Smooth muscle cell (in vitro differentiated cells): ENCODE measurements around the gene MCIDAS. TPM values are rescaled to one million over a fixed set of nuclear protein-coding genes. Genes with fewer than 3 reads are reported as not detected.

Experiments used
- DNase-seq: peaks from one replicate; lab custom pipeline; 2025; ENCODE audit not compliant: unreplicated experiment; lab: John Stamatoyannopoulos, UW
- H2AFZ ChIP-seq: fragments of 200-600 bp; sonication (generic); 2 replicates; pipeline ENCODE4 v1.6.0; 2016; ENCODE audit warnings: antibody characterized with exemption, low read depth, mild to moderate bottlenecking
- H3F3A ChIP-seq: fragments of 200-600 bp; sonication (generic); 2 replicates; pipeline ENCODE4 v1.6.0; 2017; ENCODE audit warnings: antibody characterized with exemption, low read depth
- H3K27ac ChIP-seq: fragments of 200-600 bp; sonication (generic); 2 replicates; pipeline ENCODE4 v1.5.1; 2016; ENCODE audit warnings: low read depth, mild to moderate bottlenecking
- H3K27me3 ChIP-seq: fragments of 200-600 bp; sonication (generic); 2 replicates; pipeline ENCODE4 v1.6.1; 2016; ENCODE audit warnings: low read depth, mild to moderate bottlenecking
- H3K36me3 ChIP-seq: fragments of 200-600 bp; sonication (generic); 2 replicates; pipeline ENCODE4 v1.5.1; 2016; ENCODE audit warnings: low read depth
- H3K4me1 ChIP-seq: fragments of 200-600 bp; sonication (generic); 2 replicates; pipeline ENCODE4 v1.5.1; 2016; ENCODE audit warnings: low read depth
- H3K4me2 ChIP-seq: fragments of 200-600 bp; sonication (generic); 2 replicates; pipeline ENCODE4 v1.6.0; 2016; ENCODE audit warnings: mild to moderate bottlenecking
- H3K4me3 ChIP-seq: fragments of 200-600 bp; sonication (generic); 2 replicates; pipeline ENCODE4 v1.5.1; 2016; ENCODE audit warnings: mild to moderate bottlenecking
- H3K79me2 ChIP-seq: fragments of 200-600 bp; sonication (generic); 2 replicates; pipeline ENCODE4 v1.6.0; 2016; ENCODE audit warnings: low read depth, mild to moderate bottlenecking
- H3K9ac ChIP-seq: fragments of 200-600 bp; sonication (generic); 2 replicates; pipeline ENCODE4 v1.6.0; 2016; ENCODE audit warnings: low read depth
- H3K9me3 ChIP-seq: fragments of 200-600 bp; sonication (generic); replicated peaks from 2 replicates; pipeline ENCODE4 v1.5.1; 2016; ENCODE audit warnings: low read depth
- H4K20me1 ChIP-seq: fragments of 200-600 bp; sonication (generic); 2 replicates; pipeline ENCODE4 v1.6.0; 2016; ENCODE audit warnings: low read depth
- WGBS: methylation state at CpG from one replicate; pipeline ENCODE4 v1.1.7; 2016; ENCODE audit warnings: low lambda C conversion rate; 5-methylcytosine and 5-hydroxymethylcytosine counted together
- microRNA counts: library from miRNA; unstranded; fragments of <30 nt; microRNA quantifications from one replicate; lab custom pipeline; 2016
- microRNA-seq: library from miRNA; unstranded; fragments of <30 nt; microRNA quantifications from one replicate; pipeline ENCODE4, GENCODE V29; 2016; ENCODE audit warnings: borderline number of aligned reads
- polyA plus RNA-seq: library from polyadenylated mRNA; unstranded; fragments of >200 nt; fragmentation: Nextera tagmentation; extraction: Ambion mirVana; gene quantifications from 2 replicates; pipeline ENCODE4 v1.2.1, GENCODE V29; 2016
- small RNA-seq: library from RNA; depleted of rRNA; stranded (forward); fragments of <200 nt; gene quantifications from one replicate; pipeline ENCODE3, GENCODE V24; 2014
- total RNA-seq: library from RNA; depleted of rRNA; stranded (reverse); fragments of >200 nt; gene quantifications from 2 replicates; pipeline ENCODE4 v1.2.3, GENCODE V29; 2014
- TF ChIP-seq, protein P1 (sequence below): fragments of 200-600 bp; sonication (generic); IDR thresholded peaks from 2 replicates; pipeline ENCODE4 v1.5.1; 2017; ENCODE audit warnings: borderline replicate concordance, mild to moderate bottlenecking, antibody characterized with exemption; ENCODE audit not compliant: insufficient read depth, poor library complexity, severe bottlenecking

Gene MCIDAS
- total and polyA plus RNA-seq, 2 experiments from 2014 or later: not detected

DNA sequence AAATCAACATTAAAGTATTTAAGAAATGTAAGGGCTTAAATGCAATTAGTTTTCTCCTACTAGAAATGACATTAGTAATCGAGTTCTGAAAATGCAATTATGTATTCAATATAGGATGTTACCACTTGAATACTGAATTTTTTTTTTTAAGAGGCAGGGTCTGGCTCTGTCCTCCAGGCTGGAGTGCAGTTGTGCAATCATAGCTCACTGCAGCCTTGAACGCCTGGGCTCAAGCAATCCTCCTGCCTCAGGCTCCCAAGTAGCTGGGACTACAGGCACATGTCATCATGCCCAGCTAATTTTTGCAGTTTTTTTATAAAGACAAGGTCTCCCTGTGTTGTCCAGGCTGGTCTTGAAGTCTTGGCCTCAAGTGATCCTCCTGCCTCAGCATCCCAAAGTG lies 55.6 kb downstream of the MCIDAS start:
- Histone ChIP-seq H3K9me3 (no peaks in the 10 kb centered on the region), H3K4me2 (no peak overlapping the region), H3K4me1 (peaks cover 12% of the 10 kb centered on the region), H3K36me3 (no peaks in the 10 kb centered on the region), H2AFZ (no peak overlapping the region), H3K27me3 (peaks cover 31% of the 10 kb centered on the region), H3K79me2 (no peaks in the 10 kb centered on the region), H3K9ac (no peak overlapping the region), H4K20me1 (peaks cover 14% of the 10 kb centered on the region), H3F3A (peaks cover 3% of the 10 kb centered on the region), H3K27ac (no peak overlapping the region), H3K4me3 (no peak overlapping the region)
- DNase-seq: no peak
- WGBS: 41% methylated on average over 2 of the region's 2 CpGs
- TF ChIP-seq, protein P1, sequence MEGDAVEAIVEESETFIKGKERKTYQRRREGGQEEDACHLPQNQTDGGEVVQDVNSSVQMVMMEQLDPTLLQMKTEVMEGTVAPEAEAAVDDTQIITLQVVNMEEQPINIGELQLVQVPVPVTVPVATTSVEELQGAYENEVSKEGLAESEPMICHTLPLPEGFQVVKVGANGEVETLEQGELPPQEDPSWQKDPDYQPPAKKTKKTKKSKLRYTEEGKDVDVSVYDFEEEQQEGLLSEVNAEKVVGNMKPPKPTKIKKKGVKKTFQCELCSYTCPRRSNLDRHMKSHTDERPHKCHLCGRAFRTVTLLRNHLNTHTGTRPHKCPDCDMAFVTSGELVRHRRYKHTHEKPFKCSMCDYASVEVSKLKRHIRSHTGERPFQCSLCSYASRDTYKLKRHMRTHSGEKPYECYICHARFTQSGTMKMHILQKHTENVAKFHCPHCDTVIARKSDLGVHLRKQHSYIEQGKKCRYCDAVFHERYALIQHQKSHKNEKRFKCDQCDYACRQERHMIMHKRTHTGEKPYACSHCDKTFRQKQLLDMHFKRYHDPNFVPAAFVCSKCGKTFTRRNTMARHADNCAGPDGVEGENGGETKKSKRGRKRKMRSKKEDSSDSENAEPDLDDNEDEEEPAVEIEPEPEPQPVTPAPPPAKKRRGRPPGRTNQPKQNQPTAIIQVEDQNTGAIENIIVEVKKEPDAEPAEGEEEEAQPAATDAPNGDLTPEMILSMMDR: no peak

MicroRNA genes within 50 kb of the gene (microRNA counts, 767-probe panel; counts per million panel counts)
- 183 counts per million for microRNA hsa-miR-449a (lab: Ali Mortazavi, UCI)
- 183 counts per million for microRNA hsa-miR-449b-5p (lab: Ali Mortazavi, UCI)
- 183 counts per million for microRNA hsa-miR-449c-5p (lab: Ali Mortazavi, UCI)

Small RNAs within 50 kb of the gene (microRNA-seq; reads per million reads assigned to microRNA genes)
- gene MIR449A: 126 reads per million, percentile 59 among the genes with 10 or more reads in this experiment
- 4.1 reads per million for gene MIR449B
- gene MIR449C: 10.5 reads per million, percentile 14 among the genes with 10 or more reads in this experiment

Small RNAs within 50 kb of the gene (small RNA-seq; reads per million reads assigned to genes)
- gene MIR449A (0.55 reads per million, percentile 19 among the genes with 10 or more reads in this experiment), gene MIR449B (not detected), gene MIR449C (1.5 reads per million, percentile 38 among the genes with 10 or more reads in this experiment)

Other genes starting within 250 kb of the MCIDAS start
- 0.27 TPM in 1 of 2 replicates, not detected in the other for gene ESM1, start 241.7 kb downstream of the MCIDAS start, total RNA-seq
- not detected in 2 replicates for gene ESM1, start 241.7 kb downstream of the MCIDAS start, polyA plus RNA-seq
- gene GZMK, start 203.1 kb downstream of the MCIDAS start, total RNA-seq: not detected in 2 replicates
- not detected in 2 replicates for gene GZMK, start 203.1 kb downstream of the MCIDAS start, polyA plus RNA-seq
- not detected in 2 replicates for gene GZMA, start 124.7 kb downstream of the MCIDAS start, total RNA-seq
- gene GZMA, start 124.7 kb downstream of the MCIDAS start, polyA plus RNA-seq: 0.42 TPM in 1 of 2 replicates, not detected in the other
- gene GPX8, start 67.1 kb downstream of the MCIDAS start, total RNA-seq: 306 and 314 TPM in 2 replicates
- 183 and 230 TPM in 2 replicates for gene GPX8, start 67.1 kb downstream of the MCIDAS start, polyA plus RNA-seq
- gene CDC20B, start 54.1 kb downstream of the MCIDAS start, total RNA-seq: not detected in 2 replicates
- gene CDC20B, start 54.1 kb downstream of the MCIDAS start, polyA plus RNA-seq: 0.11 TPM in 1 of 2 replicates, not detected in the other
- 1.7 TPM in 1 of 2 replicates, not detected in the other for gene CCNO, start 6.3 kb upstream of the MCIDAS start, total RNA-seq
- gene CCNO, start 6.3 kb upstream of the MCIDAS start, polyA plus RNA-seq: 0.26 TPM in 1 of 2 replicates, not detected in the other
- 27.1 and 35.9 TPM in 2 replicates for gene DHX29, start 80.4 kb upstream of the MCIDAS start, total RNA-seq
- gene DHX29, start 80.4 kb upstream of the MCIDAS start, polyA plus RNA-seq: 40.7 and 44.7 TPM in 2 replicates
- 85.8 and 93.9 TPM in 2 replicates for gene MTREX, start 80.7 kb upstream of the MCIDAS start, total RNA-seq
- gene MTREX, start 80.7 kb upstream of the MCIDAS start, polyA plus RNA-seq: 20.7 and 22.4 TPM in 2 replicates